GM23338 (cell line): ENCODE data around the gene LRIG1. TPM values are rescaled to one million over a fixed set of nuclear protein-coding genes. Genes with fewer than 3 reads are reported as not detected.

Source experiments
- ATAC-seq: fragments of 200-7000 bp; cut with Tn5 transposase; 3 replicates; pipeline ENCODE4 v1.9.1; 2020
- DNase-seq: peaks from one replicate; pipeline ENCODE4 v3.0.0-alpha.2; 2015; ENCODE audit warnings: low spot score
- H2AFZ ChIP-seq: fragments of 200-600 bp; sonication (generic); 2 replicates; pipeline ENCODE4 v1.8.0; 2016; ENCODE audit warnings: antibody characterized with exemption, mild to moderate bottlenecking, moderate library complexity
- H3F3A ChIP-seq: fragments of 200-600 bp; sonication (generic); replicated peaks from 2 replicates; pipeline ENCODE4 v1.8.0; 2017; ENCODE audit warnings: antibody characterized with exemption, mixed run types, low read depth
- H3K27ac ChIP-seq: fragments of 200-600 bp; sonication (generic); 2 replicates; pipeline ENCODE4 v1.6.1; 2016; ENCODE audit warnings: low read depth
- H3K27me3 ChIP-seq: fragments of 200-600 bp; sonication (generic); 2 replicates; pipeline ENCODE4 v1.8.0; 2016; ENCODE audit warnings: mild to moderate bottlenecking, mixed run types, moderate library complexity; ENCODE audit not compliant: insufficient read depth
- H3K36me3 ChIP-seq: fragments of 200-600 bp; sonication (generic); 2 replicates; pipeline ENCODE4 v1.8.0; 2016; ENCODE audit warnings: mild to moderate bottlenecking; ENCODE audit not compliant: insufficient read depth
- H3K4me1 ChIP-seq: fragments of 200-600 bp; sonication (generic); 2 replicates; pipeline ENCODE4 v1.8.0; 2016; ENCODE audit warnings: mild to moderate bottlenecking, moderate library complexity; ENCODE audit not compliant: insufficient read depth
- H3K4me2 ChIP-seq: fragments of 200-600 bp; sonication (generic); 2 replicates; pipeline ENCODE4 v1.7.1; 2017; ENCODE audit warnings: mixed run types
- H3K4me3 ChIP-seq: fragments of 200-600 bp; sonication (generic); 2 replicates; pipeline ENCODE4 v1.6.1; 2016; ENCODE audit warnings: mixed run types
- H3K79me2 ChIP-seq: fragments of 200-600 bp; sonication (generic); replicated peaks from 2 replicates; pipeline ENCODE4 v1.8.0; 2017; ENCODE audit warnings: mild to moderate bottlenecking; ENCODE audit not compliant: insufficient read depth
- H3K9me2 ChIP-seq: fragments of 200-600 bp; sonication (generic); 2 replicates; pipeline ENCODE4 v1.8.0; 2017; ENCODE audit not compliant: insufficient read depth
- H4K20me1 ChIP-seq: fragments of 200-600 bp; sonication (generic); replicated peaks from 2 replicates; pipeline ENCODE4 v1.8.0; 2017; ENCODE audit warnings: mild to moderate bottlenecking; ENCODE audit not compliant: insufficient read depth
- H3K27ac Mint-ChIP-seq: 2 replicates; pipeline ENCODE4 v1.8.0; 2020; ENCODE audit warnings: inconsistent platforms, mild to moderate bottlenecking, moderate library complexity, mixed read lengths
- H3K27me3 Mint-ChIP-seq: 3 replicates; pipeline ENCODE4 v1.8.0; 2022; ENCODE audit warnings: low read depth, mild to moderate bottlenecking, moderate library complexity, mixed read lengths, inconsistent platforms; ENCODE audit not compliant: insufficient read depth, poor library complexity
- H3K36me3 Mint-ChIP-seq: 3 replicates; pipeline ENCODE4 v1.8.0; 2021; ENCODE audit warnings: low read depth, mild to moderate bottlenecking, inconsistent platforms, moderate library complexity, mixed read lengths
- H3K4me1 Mint-ChIP-seq: 3 replicates; pipeline ENCODE4 v1.8.0; 2020; ENCODE audit warnings: mild to moderate bottlenecking, inconsistent platforms, mixed read lengths
- H3K4me3 Mint-ChIP-seq: 3 replicates; pipeline ENCODE4 v1.8.0; 2021; ENCODE audit warnings: moderate library complexity, mild to moderate bottlenecking, inconsistent platforms, mixed read lengths
- H3K9me3 Mint-ChIP-seq: 3 replicates; pipeline ENCODE4 v1.8.0; 2020; ENCODE audit warnings: moderate library complexity, mild to moderate bottlenecking, inconsistent platforms, mixed read lengths
- CREB1 ChIP-seq: fragments of 250-450 bp; sonication (Bioruptor Pico); IDR thresholded peaks from 2 replicates; pipeline ENCODE4 v1.5.0; 2020; ENCODE audit warnings: low read depth, mild to moderate bottlenecking, moderate library complexity
- EZH2 ChIP-seq: fragments of 200-600 bp; sonication (generic); IDR thresholded peaks from one replicate; pipeline ENCODE4 v1.8.0; 2017; ENCODE audit warnings: antibody characterized with exemption, mild to moderate bottlenecking, low read depth; ENCODE audit not compliant: unreplicated experiment
- EZH2phosphoT487 ChIP-seq: fragments of 200-600 bp; sonication (generic); IDR thresholded peaks from one replicate; pipeline ENCODE4 v1.8.1; 2018; ENCODE audit warnings: antibody characterized with exemption; ENCODE audit not compliant: unreplicated experiment
- JUNB ChIP-seq: IDR thresholded peaks from one replicate; pipeline ENCODE4 v1.6.1; 2016; ENCODE audit warnings: antibody characterized with exemption; ENCODE audit not compliant: unreplicated experiment
- NANOG ChIP-seq: IDR thresholded peaks from 2 replicates; pipeline ENCODE4 v1.6.1; 2016; ENCODE audit warnings: antibody characterized with exemption, borderline replicate concordance
- STAT1 ChIP-seq: IDR thresholded peaks from one replicate; pipeline ENCODE4 v1.6.1; 2016; ENCODE audit warnings: antibody characterized with exemption; ENCODE audit not compliant: unreplicated experiment
- ZNF114 ChIP-seq: fragments of 250-450 bp; sonication (Bioruptor Pico); IDR thresholded peaks from 2 replicates; pipeline ENCODE4 v1.5.0; 2020; ENCODE audit warnings: mild to moderate bottlenecking, moderate library complexity
- polyA plus RNA-seq: library from polyadenylated mRNA; unstranded; fragments of >200 nt; fragmentation: Nextera tagmentation; extraction: Ambion mirVana; gene quantifications from 2 replicates; pipeline ENCODE4 v1.2.1, GENCODE V29; 2016
- total RNA-seq: library from RNA; depleted of rRNA; stranded (reverse); fragments of >200 nt; shearing (Covaris generic); gene quantifications from 2 replicates; pipeline ENCODE4 v1.2.3, GENCODE V29; 2014
- TF ChIP-seq, protein P1 (sequence below): IDR thresholded peaks from one replicate; pipeline ENCODE4 v1.6.1; 2018; ENCODE audit warnings: antibody characterized with exemption; ENCODE audit not compliant: unreplicated experiment
- TF ChIP-seq, protein P2 (sequence below): fragments of 250-450 bp; sonication (Bioruptor Pico); IDR thresholded peaks from 2 replicates; pipeline ENCODE4 v1.5.0; 2020; ENCODE audit warnings: mild to moderate bottlenecking, moderate library complexity
- TF ChIP-seq, protein P3 (sequence below): IDR thresholded peaks from 2 replicates; pipeline ENCODE4 v1.6.1; 2016; ENCODE audit warnings: antibody characterized with exemption

LRIG1 gene
- total and polyA plus RNA-seq, 2 experiments from 2014 or later, result 40.0 to 134 TPM

DNA sequence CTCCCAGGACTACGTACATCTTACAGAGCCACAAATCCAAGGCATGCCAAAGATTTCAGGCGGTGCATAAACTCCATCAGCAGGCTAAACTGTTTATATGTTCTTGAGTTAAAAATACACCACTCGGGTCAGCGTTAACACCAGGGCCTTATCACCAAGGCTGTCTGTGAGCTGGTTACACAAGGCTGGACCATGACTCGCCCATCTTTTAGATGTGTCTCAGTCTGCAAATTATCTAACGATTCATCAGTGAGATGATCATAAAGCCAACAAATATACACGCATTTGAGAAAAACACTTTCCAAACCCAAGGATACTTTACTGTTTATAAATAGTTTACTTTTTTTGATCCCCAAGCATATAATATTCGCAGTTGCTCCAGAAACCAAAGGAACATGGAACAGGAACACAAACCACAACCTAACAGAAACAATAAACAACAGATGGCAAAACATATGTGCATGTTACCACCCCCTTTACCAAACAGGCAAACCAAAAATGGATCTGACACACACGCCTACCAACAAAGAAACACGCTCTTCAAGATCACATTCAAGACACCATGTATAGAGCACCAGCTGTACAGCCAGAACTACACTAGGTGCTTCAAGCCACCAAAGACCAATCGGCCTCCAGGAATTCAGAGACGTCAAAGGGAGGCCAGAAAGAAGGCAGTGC, 15.4 kb downstream of the LRIG1 start:
- Mint-ChIP-seq H3K27ac (peak overlapping the region; percentile 56), H3K4me1 (peaks cover 69% of the 10 kb centered on the region), H3K4me3 (peak overlapping the region; percentile 30; the same call in 1 of the 3 replicates), H3K9me3 (no peaks in the 10 kb centered on the region), H3K36me3 (peaks cover 17% of the 10 kb centered on the region; the same call in 2 of the 3 replicates), H3K27me3 (peaks cover 7% of the 10 kb centered on the region)
- TF ChIP-seq NANOG (no peak), EZH2phosphoT487 (no peak), ZNF114 (CRISPR knock-in tag) (no peak), JUNB (no peak), EZH2 (no peak), CREB1 (CRISPR knock-in tag) (no peak), STAT1 (no peak)
- TF ChIP-seq, protein P1, sequence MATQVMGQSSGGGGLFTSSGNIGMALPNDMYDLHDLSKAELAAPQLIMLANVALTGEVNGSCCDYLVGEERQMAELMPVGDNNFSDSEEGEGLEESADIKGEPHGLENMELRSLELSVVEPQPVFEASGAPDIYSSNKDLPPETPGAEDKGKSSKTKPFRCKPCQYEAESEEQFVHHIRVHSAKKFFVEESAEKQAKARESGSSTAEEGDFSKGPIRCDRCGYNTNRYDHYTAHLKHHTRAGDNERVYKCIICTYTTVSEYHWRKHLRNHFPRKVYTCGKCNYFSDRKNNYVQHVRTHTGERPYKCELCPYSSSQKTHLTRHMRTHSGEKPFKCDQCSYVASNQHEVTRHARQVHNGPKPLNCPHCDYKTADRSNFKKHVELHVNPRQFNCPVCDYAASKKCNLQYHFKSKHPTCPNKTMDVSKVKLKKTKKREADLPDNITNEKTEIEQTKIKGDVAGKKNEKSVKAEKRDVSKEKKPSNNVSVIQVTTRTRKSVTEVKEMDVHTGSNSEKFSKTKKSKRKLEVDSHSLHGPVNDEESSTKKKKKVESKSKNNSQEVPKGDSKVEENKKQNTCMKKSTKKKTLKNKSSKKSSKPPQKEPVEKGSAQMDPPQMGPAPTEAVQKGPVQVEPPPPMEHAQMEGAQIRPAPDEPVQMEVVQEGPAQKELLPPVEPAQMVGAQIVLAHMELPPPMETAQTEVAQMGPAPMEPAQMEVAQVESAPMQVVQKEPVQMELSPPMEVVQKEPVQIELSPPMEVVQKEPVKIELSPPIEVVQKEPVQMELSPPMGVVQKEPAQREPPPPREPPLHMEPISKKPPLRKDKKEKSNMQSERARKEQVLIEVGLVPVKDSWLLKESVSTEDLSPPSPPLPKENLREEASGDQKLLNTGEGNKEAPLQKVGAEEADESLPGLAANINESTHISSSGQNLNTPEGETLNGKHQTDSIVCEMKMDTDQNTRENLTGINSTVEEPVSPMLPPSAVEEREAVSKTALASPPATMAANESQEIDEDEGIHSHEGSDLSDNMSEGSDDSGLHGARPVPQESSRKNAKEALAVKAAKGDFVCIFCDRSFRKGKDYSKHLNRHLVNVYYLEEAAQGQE, result no peak
- TF ChIP-seq, protein P2, sequence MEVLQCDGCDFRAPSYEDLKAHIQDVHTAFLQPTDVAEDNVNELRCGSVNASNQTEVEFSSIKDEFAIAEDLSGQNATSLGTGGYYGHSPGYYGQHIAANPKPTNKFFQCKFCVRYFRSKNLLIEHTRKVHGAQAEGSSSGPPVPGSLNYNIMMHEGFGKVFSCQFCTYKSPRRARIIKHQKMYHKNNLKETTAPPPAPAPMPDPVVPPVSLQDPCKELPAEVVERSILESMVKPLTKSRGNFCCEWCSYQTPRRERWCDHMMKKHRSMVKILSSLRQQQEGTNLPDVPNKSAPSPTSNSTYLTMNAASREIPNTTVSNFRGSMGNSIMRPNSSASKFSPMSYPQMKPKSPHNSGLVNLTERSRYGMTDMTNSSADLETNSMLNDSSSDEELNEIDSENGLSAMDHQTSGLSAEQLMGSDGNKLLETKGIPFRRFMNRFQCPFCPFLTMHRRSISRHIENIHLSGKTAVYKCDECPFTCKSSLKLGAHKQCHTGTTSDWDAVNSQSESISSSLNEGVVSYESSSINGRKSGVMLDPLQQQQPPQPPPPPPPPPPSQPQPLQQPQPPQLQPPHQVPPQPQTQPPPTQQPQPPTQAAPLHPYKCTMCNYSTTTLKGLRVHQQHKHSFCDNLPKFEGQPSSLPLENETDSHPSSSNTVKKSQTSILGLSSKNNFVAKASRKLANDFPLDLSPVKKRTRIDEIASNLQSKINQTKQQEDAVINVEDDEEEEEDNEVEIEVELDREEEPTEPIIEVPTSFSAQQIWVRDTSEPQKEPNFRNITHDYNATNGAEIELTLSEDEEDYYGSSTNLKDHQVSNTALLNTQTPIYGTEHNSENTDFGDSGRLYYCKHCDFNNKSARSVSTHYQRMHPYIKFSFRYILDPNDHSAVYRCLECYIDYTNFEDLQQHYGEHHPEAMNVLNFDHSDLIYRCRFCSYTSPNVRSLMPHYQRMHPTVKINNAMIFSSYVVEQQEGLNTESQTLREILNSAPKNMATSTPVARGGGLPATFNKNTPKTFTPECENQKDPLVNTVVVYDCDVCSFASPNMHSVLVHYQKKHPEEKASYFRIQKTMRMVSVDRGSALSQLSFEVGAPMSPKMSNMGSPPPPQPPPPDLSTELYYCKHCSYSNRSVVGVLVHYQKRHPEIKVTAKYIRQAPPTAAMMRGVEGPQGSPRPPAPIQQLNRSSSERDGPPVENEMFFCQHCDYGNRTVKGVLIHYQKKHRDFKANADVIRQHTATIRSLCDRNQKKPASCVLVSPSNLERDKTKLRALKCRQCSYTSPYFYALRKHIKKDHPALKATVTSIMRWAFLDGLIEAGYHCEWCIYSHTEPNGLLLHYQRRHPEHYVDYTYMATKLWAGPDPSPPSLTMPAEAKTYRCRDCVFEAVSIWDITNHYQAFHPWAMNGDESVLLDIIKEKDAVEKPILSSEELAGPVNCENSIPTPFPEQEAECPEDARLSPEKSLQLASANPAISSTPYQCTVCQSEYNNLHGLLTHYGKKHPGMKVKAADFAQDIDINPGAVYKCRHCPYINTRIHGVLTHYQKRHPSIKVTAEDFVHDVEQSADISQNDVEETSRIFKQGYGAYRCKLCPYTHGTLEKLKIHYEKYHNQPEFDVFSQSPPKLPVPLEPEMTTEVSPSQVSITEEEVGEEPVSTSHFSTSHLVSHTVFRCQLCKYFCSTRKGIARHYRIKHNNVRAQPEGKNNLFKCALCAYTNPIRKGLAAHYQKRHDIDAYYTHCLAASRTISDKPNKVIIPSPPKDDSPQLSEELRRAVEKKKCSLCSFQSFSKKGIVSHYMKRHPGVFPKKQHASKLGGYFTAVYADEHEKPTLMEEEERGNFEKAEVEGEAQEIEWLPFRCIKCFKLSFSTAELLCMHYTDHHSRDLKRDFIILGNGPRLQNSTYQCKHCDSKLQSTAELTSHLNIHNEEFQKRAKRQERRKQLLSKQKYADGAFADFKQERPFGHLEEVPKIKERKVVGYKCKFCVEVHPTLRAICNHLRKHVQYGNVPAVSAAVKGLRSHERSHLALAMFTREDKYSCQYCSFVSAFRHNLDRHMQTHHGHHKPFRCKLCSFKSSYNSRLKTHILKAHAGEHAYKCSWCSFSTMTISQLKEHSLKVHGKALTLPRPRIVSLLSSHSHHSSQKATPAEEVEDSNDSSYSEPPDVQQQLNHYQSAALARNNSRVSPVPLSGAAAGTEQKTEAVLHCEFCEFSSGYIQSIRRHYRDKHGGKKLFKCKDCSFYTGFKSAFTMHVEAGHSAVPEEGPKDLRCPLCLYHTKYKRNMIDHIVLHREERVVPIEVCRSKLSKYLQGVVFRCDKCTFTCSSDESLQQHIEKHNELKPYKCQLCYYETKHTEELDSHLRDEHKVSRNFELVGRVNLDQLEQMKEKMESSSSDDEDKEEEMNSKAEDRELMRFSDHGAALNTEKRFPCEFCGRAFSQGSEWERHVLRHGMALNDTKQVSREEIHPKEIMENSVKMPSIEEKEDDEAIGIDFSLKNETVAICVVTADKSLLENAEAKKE, result no peak
- TF ChIP-seq, protein P3, sequence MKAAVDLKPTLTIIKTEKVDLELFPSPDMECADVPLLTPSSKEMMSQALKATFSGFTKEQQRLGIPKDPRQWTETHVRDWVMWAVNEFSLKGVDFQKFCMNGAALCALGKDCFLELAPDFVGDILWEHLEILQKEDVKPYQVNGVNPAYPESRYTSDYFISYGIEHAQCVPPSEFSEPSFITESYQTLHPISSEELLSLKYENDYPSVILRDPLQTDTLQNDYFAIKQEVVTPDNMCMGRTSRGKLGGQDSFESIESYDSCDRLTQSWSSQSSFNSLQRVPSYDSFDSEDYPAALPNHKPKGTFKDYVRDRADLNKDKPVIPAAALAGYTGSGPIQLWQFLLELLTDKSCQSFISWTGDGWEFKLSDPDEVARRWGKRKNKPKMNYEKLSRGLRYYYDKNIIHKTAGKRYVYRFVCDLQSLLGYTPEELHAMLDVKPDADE, result no peak
- H4K20me1 ChIP-seq, result peaks cover 54% of the 10 kb centered on the region
- no peak for ATAC-seq
- H3F3A ChIP-seq, result 0 out of 2 replicates have a peak, but pooled peaks cover 4% of the 10 kb centered on the region
- H3K27ac ChIP-seq, result peak overlapping the region; percentile 59; the same call in 1 of the 2 replicates
- no peaks in the 10 kb centered on the region for H3K27me3 ChIP-seq
- no peaks in the 10 kb centered on the region for H3K36me3 ChIP-seq
- DNase-seq, result no peak
- no peak overlapping the region for H2AFZ ChIP-seq
- H3K4me3 ChIP-seq, result no peak overlapping the region
- H3K79me2 ChIP-seq, result peaks cover 100% of the 10 kb centered on the region
- H3K4me1 ChIP-seq, result peaks cover 95% of the 10 kb centered on the region
- H3K9me2 ChIP-seq, result no peaks in the 10 kb centered on the region
- H3K4me2 ChIP-seq, result peak overlapping the region; percentile 76
